ENCODE measurements around the gene CLEC9A. TPM values are rescaled to one million over a fixed set of nuclear protein-coding genes. Genes with fewer than 3 reads are reported as not detected.

Gene CLEC9A
- total and polyA plus RNA-seq, 4 experiments from 2014 or later, result not detected

DNA sequence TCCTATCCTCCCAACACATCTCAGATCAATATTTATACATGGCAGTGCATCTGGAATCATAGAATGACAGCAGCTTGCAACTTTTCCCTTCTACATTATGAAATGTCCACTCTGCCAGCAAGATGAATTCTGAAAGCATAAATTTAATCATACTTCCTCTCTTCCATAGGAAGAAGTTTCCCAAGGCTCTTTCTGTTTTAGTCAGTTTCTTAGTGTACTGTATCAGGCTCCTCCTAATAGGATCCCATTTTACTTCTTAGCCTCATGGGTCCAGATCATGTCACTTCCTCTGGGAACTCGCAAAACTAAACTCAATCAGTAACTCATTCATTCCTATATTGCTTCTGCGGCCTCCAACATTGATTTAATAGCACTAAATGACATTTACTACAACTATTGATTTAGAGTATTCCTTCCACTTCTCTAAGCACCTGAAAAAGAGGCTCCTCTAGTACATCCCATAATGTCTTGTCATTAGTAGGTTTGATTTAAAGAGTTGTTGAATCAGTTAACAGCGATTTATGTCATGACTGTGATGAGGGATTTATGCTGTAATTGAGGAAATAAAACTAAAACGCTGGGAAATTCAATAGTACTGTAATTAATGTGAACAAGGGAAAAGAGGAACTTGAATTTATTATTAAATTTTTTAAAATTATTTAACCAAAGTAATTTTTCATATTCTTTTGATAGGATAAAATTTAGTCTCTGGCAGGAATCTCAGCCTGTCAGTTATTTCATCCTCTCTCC is 64.3 kb downstream of the CLEC9A start:
- H3K36me3 Mint-ChIP-seq, result no peaks in the 10 kb centered on the region
- Histone ChIP-seq H3K27ac (ENCODE audit: low read depth, low read length) (no peak overlapping the region), H3K27me3 (ENCODE audit: insufficient read depth, low read length) (no peaks in the 10 kb centered on the region), H3K36me3 (ENCODE audit: insufficient read depth, low read length) (no peaks in the 10 kb centered on the region), H3K4me1 (ENCODE audit: insufficient read depth, low read length) (no peaks in the 10 kb centered on the region), H3K4me3 (ENCODE audit: low read length in 2 of 2) (no peak overlapping the region), H3K9me3 (ENCODE audit: control insufficient read depth in 1 of 2, low read length in 2 of 2) (no peaks in the 10 kb centered on the region)
- intact Hi-C loops (cut with micrococcal nuclease), result no loop called here
- POLR2A ChIA-PET (ENCODE audit: partially characterized antibody), result no interaction called here
- no peak for DNase-seq
- peaks cover 4 to 6% of the 10 kb centered on the region in 2 donors for H3K27me3 Mint-ChIP-seq
- H3K27ac Mint-ChIP-seq, result no peak overlapping the region
- no peak overlapping the region for H3K4me3 Mint-ChIP-seq
- peaks cover 0 to 3% (median 2%) of the 10 kb centered on the region in 4 donors for H3K4me1 Mint-ChIP-seq
- CTCF ChIA-PET (ENCODE audit: partially characterized antibody), result no interaction called here
- H3K9me3 Mint-ChIP-seq, result no peaks in the 10 kb centered on the region

DNA sequence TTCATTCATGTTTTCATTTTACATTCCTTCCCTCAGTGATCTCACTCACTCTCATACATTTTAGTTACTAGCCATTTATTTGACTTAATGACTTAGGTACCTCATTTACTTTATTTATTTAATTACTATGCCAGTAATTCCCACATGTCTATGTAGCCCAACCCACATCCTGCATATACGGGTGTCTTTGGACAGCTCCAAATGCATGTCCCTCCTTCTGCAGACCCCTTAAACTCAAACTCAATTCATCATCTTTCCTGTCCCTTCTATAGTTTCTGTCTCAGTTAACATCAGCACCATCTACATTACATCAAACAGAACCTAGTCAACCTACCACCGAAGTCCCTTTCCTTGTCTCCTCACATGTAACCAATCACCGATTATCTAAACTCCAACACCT is 65.5 kb downstream of the CLEC9A start:
- Histone ChIP-seq H3K27ac (ENCODE audit: low read depth, low read length) (no peak overlapping the region), H3K9me3 (ENCODE audit: control insufficient read depth in 1 of 2, low read length in 2 of 2) (no peaks in the 10 kb centered on the region), H3K27me3 (ENCODE audit: insufficient read depth, low read length) (no peaks in the 10 kb centered on the region), H3K36me3 (ENCODE audit: insufficient read depth, low read length) (no peaks in the 10 kb centered on the region), H3K4me1 (ENCODE audit: insufficient read depth, low read length) (no peaks in the 10 kb centered on the region), H3K4me3 (ENCODE audit: low read length in 2 of 2) (no peak overlapping the region)
- DNase-seq, result no peak
- Mint-ChIP-seq H3K36me3 (no peaks in the 10 kb centered on the region), H3K4me1 (no peaks in the 10 kb centered on the region), H3K27me3 (peaks cover 1 to 4% of the 10 kb centered on the region in 2 donors), H3K9me3 (no peaks in the 10 kb centered on the region), H3K27ac (no peak overlapping the region), H3K4me3 (no peak overlapping the region)
- intact Hi-C loops (cut with micrococcal nuclease), result no loop called here
- CTCF ChIA-PET (ENCODE audit: partially characterized antibody), result no interaction called here
- POLR2A ChIA-PET (ENCODE audit: partially characterized antibody), result no interaction called here

DNA sequence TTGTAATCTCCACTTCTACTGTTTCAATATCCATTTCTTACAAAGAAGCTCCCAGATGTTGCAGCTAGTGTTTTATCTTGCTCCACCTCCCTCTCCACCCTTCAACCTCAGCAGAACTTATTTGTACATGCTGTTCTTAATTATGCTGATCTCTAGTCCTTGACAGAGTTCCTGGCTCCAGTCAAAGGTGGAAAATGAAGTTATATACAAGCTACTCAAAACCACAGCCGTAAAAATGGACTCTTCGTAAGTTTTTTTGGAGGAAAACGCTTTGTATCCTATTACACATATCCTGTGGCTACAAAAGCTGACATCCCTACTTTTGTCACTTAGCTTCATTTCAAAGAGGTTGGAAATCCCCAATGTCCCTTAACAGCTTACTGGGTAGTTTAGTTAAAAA is 67.0 kb downstream of the CLEC9A start:
- H3K27me3 Mint-ChIP-seq, result peaks cover 1 to 8% of the 10 kb centered on the region in 2 donors
- ChIA-PET CTCF (ENCODE audit: partially characterized antibody) (no interaction called here), POLR2A (ENCODE audit: partially characterized antibody) (no interaction called here)
- H3K9me3 ChIP-seq (ENCODE audit: control insufficient read depth in 1 of 2, low read length in 2 of 2), result no peaks in the 10 kb centered on the region
- no peak for DNase-seq
- H3K36me3 Mint-ChIP-seq, result no peaks in the 10 kb centered on the region
- H3K4me3 Mint-ChIP-seq, result no peak overlapping the region
- no peaks in the 10 kb centered on the region for H3K4me1 Mint-ChIP-seq
- H3K27me3 ChIP-seq (ENCODE audit: insufficient read depth, low read length), result no peaks in the 10 kb centered on the region
- H3K27ac ChIP-seq (ENCODE audit: low read depth, low read length), result no peak overlapping the region
- H3K4me1 ChIP-seq (ENCODE audit: insufficient read depth, low read length), result no peaks in the 10 kb centered on the region
- H3K27ac Mint-ChIP-seq, result no peak overlapping the region
- H3K4me3 ChIP-seq (ENCODE audit: low read length in 2 of 2), result no peak overlapping the region
- intact Hi-C loops (cut with micrococcal nuclease), result no loop called here
- H3K36me3 ChIP-seq (ENCODE audit: insufficient read depth, low read length), result no peaks in the 10 kb centered on the region
- no peaks in the 10 kb centered on the region for H3K9me3 Mint-ChIP-seq

DNA sequence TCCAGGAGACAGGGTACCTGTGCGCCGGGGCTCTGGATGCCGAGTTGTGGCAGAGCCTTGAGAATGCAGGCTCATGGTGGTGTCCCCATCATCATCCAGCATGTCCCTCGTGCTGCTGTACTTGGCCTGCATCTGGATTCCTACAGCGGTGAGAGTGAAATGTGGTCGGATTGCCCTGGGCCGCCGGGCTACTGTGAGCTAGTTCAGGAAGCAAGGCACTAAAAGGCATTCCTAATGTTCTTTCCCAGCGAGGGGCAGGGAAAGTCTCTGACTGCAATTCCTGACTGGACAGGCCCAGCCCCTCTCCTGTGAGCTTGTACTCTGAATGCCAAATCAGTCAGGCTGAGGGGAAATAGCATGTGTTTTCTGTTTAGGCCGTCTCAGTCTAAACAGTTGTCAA is 68.3 kb downstream of the CLEC9A start, which contains the start of gene CLEC1A:
Gene CLEC1A (minus strand): TSS at position 195 of the 400 bp plus-strand sequence. CDS start 63 bp downstream, at position 132.
- CTCF ChIA-PET (ENCODE audit: partially characterized antibody), result no interaction called here
- Mint-ChIP-seq H3K36me3 (no peaks in the 10 kb centered on the region), H3K27me3 (peaks cover 1 to 8% of the 10 kb centered on the region in 2 donors), H3K27ac (no peak within 1 kb of the TSS), H3K4me1 (no peaks in the 10 kb centered on the region), H3K4me3 (no peak within 1 kb of the TSS), H3K9me3 (peaks cover 0 to 8% (median 5%) of the 10 kb centered on the region in 8 donors)
- no peaks in the 10 kb centered on the region for H3K9me3 ChIP-seq (ENCODE audit: control insufficient read depth in 1 of 2, low read length in 2 of 2)
- H3K27me3 ChIP-seq (ENCODE audit: insufficient read depth, low read length), result no peaks in the 10 kb centered on the region
- H3K36me3 ChIP-seq (ENCODE audit: insufficient read depth, low read length), result no peaks in the 10 kb centered on the region
- H3K27ac ChIP-seq (ENCODE audit: low read depth, low read length), result no peak within 1 kb of the TSS
- H3K4me3 ChIP-seq (ENCODE audit: low read length in 2 of 2), result no peak within 1 kb of the TSS
- H3K4me1 ChIP-seq (ENCODE audit: insufficient read depth, low read length), result no peaks in the 10 kb centered on the region
- intact Hi-C loops (cut with micrococcal nuclease), result no loop called here
- POLR2A ChIA-PET (ENCODE audit: partially characterized antibody), result no interaction called here
- DNase-seq, result no peak

DNA sequence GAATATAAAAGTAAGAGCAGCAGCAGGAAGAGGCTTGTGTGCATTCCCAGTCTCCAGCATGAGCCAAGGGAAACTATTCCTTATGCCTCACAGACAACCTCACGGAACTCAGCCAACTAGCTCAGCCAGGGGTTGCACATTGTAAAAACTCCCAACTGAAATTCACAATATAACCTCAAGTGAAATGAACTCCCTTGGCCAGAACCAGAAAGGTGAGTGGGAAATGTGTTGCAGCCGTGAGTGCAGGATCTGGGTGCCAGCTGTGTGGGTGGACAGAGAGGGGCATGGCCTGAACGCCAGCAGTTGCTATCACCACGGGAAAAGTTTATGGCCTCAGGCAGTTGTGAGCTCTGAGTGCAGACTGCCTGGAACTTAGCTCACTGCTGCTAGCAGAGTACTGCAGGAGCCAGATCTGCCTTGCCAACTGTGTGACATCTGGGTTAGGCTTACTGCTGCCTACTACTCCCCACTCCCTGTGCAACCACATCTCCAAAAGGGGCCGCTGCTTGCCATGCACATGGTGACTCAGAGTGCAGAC is 70.6 kb downstream of the CLEC9A start:
- no peak overlapping the region for H3K4me3 ChIP-seq (ENCODE audit: low read length in 2 of 2)
- ChIA-PET POLR2A (ENCODE audit: partially characterized antibody) (no interaction called here), CTCF (ENCODE audit: partially characterized antibody) (interaction anchor here (1.4 kb wide), 1 partner anchor 10 kb away, joined by 5 read pairs; no protein-coding TSS in a partner anchor)
- Mint-ChIP-seq H3K27me3 (peaks cover 8 to 14% of the 10 kb centered on the region in 2 donors), H3K36me3 (no peaks in the 10 kb centered on the region), H3K4me1 (no peaks in the 10 kb centered on the region), H3K27ac (no peak overlapping the region), H3K4me3 (no peak overlapping the region), H3K9me3 (peaks cover 0 to 12% (median 7%) of the 10 kb centered on the region in 8 donors)
- no peaks in the 10 kb centered on the region for H3K36me3 ChIP-seq (ENCODE audit: insufficient read depth, low read length)
- intact Hi-C loops (cut with micrococcal nuclease), result no loop called here
- H3K4me1 ChIP-seq (ENCODE audit: insufficient read depth, low read length), result no peaks in the 10 kb centered on the region
- no peaks in the 10 kb centered on the region for H3K27me3 ChIP-seq (ENCODE audit: insufficient read depth, low read length)
- no peak overlapping the region for H3K27ac ChIP-seq (ENCODE audit: low read depth, low read length)
- DNase-seq, result no peak
- H3K9me3 ChIP-seq (ENCODE audit: control insufficient read depth in 1 of 2, low read length in 2 of 2), result no peaks in the 10 kb centered on the region

DNA sequence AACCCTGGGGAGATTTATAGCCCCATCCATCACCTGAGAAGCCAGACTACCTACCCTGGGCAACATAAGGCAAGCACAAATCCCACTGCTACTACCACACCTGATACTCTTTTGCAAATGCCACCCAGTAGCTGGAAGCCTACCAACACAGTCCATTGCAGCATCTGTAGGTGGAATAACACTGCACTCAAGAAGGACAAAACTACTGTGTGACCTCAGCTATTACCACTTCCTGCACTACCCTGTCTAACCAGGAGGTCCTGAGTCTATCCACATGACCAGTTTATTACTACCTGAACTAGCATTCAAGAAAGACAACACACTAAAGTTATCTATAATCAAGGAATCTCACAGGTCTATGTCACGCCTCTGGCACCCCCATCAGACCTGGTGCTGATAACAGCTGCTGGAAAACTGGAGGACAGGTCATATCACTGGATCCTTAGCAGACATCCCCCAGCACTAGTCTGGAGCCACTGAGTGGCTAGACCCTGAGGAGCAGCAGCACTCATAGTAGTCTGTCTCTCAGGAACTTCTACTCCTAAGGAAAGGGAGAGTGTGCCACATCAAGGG is 71.3 kb downstream of the CLEC9A start:
- peaks cover 0 to under 1% of the 10 kb centered on the region in 2 donors for H3K36me3 Mint-ChIP-seq
- H3K9me3 Mint-ChIP-seq, result peaks cover 0 to 13% (median 8%) of the 10 kb centered on the region in 8 donors
- ChIA-PET CTCF (ENCODE audit: partially characterized antibody) (interaction anchor here (1.4 kb wide), 1 partner anchor 11 kb away, joined by 5 read pairs; no protein-coding TSS in a partner anchor), POLR2A (ENCODE audit: partially characterized antibody) (no interaction called here)
- Histone ChIP-seq H3K4me3 (ENCODE audit: low read length in 2 of 2) (no peak overlapping the region), H3K9me3 (ENCODE audit: control insufficient read depth in 1 of 2, low read length in 2 of 2) (no peaks in the 10 kb centered on the region), H3K4me1 (ENCODE audit: insufficient read depth, low read length) (no peaks in the 10 kb centered on the region), H3K27ac (ENCODE audit: low read depth, low read length) (no peak overlapping the region), H3K36me3 (ENCODE audit: insufficient read depth, low read length) (no peaks in the 10 kb centered on the region), H3K27me3 (ENCODE audit: insufficient read depth, low read length) (no peaks in the 10 kb centered on the region)
- peaks cover 9 to 16% of the 10 kb centered on the region in 2 donors for H3K27me3 Mint-ChIP-seq
- no peaks in the 10 kb centered on the region for H3K4me1 Mint-ChIP-seq
- no peak overlapping the region for H3K4me3 Mint-ChIP-seq
- DNase-seq, result no peak
- intact Hi-C loops (cut with micrococcal nuclease), result no loop called here
- H3K27ac Mint-ChIP-seq, result no peak overlapping the region

DNA sequence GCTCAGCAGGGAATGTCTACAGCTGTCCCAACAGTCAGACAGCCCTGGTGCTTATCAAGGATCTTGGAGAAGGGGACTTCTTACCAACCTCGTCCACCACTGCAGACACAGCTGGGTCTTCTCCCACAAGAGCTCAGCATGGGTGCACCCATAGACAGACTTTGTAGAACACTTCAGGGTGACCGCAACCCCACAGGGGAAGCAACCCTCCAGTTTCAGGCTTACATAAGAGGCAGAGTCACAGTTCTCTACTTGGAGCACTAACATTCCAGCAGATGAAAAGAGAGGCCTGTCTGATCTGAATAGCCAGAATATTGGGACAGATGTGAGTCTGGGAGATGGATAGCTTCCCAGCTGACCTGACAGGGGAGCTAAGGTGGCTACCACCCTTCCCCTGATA is 71.8 kb downstream of the CLEC9A start:
- no peak for DNase-seq
- peaks cover 0 to 16% (median 11%) of the 10 kb centered on the region in 8 donors for H3K9me3 Mint-ChIP-seq

More for the DNA sequence above, 71.8 kb downstream of the CLEC9A start:
- Mint-ChIP-seq H3K4me1 (no peaks in the 10 kb centered on the region), H3K4me3 (no peak overlapping the region), H3K27ac (no peak overlapping the region), H3K27me3 (peaks cover 9 to 15% of the 10 kb centered on the region in 2 donors), H3K36me3 (peaks cover 0 to 4% of the 10 kb centered on the region in 2 donors)
- Histone ChIP-seq H3K9me3 (ENCODE audit: control insufficient read depth in 1 of 2, low read length in 2 of 2) (no peaks in the 10 kb centered on the region), H3K27ac (ENCODE audit: low read depth, low read length) (no peak overlapping the region), H3K36me3 (ENCODE audit: insufficient read depth, low read length) (no peaks in the 10 kb centered on the region), H3K27me3 (ENCODE audit: insufficient read depth, low read length) (no peaks in the 10 kb centered on the region), H3K4me1 (ENCODE audit: insufficient read depth, low read length) (no peaks in the 10 kb centered on the region), H3K4me3 (ENCODE audit: low read length in 2 of 2) (no peak overlapping the region)
- CTCF ChIA-PET (ENCODE audit: partially characterized antibody), result interaction anchor here (1.4 kb wide), 2 partner anchors 11 to 52 kb away, joined by 3 to 5 read pairs; no protein-coding TSS in a partner anchor
- POLR2A ChIA-PET (ENCODE audit: partially characterized antibody), result no interaction called here
- intact Hi-C loops (cut with micrococcal nuclease), result no loop called here
